ENCODE data around the gene CLGN.

DNA sequence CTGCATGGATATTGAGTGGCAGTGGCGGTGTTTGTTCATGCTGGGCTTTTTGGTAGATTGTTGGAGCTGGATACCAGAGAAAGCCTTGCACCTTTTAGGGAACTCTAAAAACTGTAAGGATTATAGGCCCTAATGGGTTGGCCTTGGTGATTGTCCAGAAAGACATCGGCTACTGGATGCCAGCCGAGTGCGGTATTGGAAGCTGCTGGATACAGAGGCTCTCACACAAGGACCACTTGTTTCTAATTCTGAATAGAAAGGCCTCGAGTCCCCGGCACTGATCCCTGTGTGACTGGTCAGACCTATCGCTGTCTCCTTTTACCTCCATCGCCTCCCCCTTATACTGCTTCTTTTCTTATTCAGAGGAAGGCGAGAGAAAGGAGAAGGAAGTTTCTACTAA, 81.3 kb downstream of the CLGN start:
- TF ChIP-seq, protein P1, sequence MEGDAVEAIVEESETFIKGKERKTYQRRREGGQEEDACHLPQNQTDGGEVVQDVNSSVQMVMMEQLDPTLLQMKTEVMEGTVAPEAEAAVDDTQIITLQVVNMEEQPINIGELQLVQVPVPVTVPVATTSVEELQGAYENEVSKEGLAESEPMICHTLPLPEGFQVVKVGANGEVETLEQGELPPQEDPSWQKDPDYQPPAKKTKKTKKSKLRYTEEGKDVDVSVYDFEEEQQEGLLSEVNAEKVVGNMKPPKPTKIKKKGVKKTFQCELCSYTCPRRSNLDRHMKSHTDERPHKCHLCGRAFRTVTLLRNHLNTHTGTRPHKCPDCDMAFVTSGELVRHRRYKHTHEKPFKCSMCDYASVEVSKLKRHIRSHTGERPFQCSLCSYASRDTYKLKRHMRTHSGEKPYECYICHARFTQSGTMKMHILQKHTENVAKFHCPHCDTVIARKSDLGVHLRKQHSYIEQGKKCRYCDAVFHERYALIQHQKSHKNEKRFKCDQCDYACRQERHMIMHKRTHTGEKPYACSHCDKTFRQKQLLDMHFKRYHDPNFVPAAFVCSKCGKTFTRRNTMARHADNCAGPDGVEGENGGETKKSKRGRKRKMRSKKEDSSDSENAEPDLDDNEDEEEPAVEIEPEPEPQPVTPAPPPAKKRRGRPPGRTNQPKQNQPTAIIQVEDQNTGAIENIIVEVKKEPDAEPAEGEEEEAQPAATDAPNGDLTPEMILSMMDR (IDR thresholded peaks at IDR 0.05), result no peak
- TF ChIP-seq POLR2AphosphoS5 (IDR thresholded peaks at IDR 0.05; ENCODE audit: insufficient read depth in 1 of 2, low read depth in 1 of 2) (no peak), POLR2A (IDR thresholded peaks at IDR 0.05) (no peak)

Data from vagina (tissue), 2 donors.